ENCODE data around the gene SCGB3A1. TPM values are rescaled to one million over a fixed set of nuclear protein-coding genes. Genes with fewer than 3 reads are reported as not detected.

SCGB3A1 gene
- total and polyA plus RNA-seq, 9 of the 15 experiments (the other 6 are each of a cell fraction or from before 2014, with no cell fraction given): 0.33 TPM; not detected in 8

DNA sequence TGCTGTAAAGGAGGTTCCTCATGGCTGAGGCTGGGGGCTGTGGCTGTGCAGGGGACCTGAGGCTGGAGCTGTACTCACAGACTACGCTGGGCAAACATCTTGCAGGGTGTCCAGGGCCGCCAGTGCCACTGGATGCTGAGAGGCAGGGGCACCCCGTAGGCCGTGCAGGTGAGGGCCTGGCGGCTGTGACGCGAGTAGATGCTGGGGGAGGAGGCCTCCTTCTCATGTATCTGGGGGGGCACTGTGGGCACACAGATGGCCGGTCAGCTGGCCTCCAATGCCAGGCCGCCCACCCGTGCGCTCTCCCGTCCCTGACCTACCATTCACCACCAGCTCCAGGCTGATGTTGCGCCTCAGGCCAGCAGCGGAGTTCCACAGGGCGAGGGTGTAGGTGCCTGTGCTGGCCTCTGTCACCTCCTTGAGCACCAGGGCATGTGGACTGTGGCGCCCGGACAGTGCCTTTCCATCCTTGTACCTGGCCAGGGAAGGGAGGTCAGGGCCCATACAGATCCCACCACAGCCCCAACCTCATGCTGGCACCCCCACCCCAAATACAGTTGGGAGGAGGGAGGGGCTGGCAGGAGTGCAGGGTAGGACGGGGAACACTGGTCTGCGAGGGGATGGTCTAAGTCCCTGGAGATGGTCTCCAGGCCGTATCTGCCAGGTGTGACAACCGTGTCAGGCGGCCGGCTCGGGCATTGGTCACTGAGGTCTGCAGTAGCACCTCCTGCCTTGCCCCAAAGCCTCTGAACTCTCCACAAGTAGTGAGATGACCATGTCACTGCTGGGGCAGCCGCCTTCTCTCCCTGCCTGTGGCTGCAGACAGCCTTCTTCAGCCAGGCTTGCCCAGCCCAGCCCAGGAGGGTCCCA lies 34.7 kb upstream of the SCGB3A1 start (continued):
- TF ChIP-seq, protein P1, sequence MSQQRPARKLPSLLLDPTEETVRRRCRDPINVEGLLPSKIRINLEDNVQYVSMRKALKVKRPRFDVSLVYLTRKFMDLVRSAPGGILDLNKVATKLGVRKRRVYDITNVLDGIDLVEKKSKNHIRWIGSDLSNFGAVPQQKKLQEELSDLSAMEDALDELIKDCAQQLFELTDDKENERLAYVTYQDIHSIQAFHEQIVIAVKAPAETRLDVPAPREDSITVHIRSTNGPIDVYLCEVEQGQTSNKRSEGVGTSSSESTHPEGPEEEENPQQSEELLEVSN (IDR thresholded peaks at IDR 0.05; ENCODE audit: borderline replicate concordance in 1 of 2, extremely low read depth in 1 of 2, insufficient read depth in 1 of 2, insufficient read length in 1 of 2, low read depth in 1 of 2, low read length in 1 of 2, poor library complexity in 1 of 2, severe bottlenecking in 1 of 2): no peak
- TF ChIP-seq ARHGAP35 (IDR thresholded peaks at IDR 0.05; ENCODE audit: partially characterized antibody): no peak
- TF ChIP-seq CHD2 (IDR thresholded peaks at IDR 0.05; ENCODE audit: low read depth, low read length): no peak
- TF ChIP-seq HCFC1 (IDR thresholded peaks at IDR 0.05; ENCODE audit: low read depth, low read length): no peak
- no peak for TF ChIP-seq MAFF (IDR thresholded peaks at IDR 0.05; ENCODE audit: low read length)

DNA sequence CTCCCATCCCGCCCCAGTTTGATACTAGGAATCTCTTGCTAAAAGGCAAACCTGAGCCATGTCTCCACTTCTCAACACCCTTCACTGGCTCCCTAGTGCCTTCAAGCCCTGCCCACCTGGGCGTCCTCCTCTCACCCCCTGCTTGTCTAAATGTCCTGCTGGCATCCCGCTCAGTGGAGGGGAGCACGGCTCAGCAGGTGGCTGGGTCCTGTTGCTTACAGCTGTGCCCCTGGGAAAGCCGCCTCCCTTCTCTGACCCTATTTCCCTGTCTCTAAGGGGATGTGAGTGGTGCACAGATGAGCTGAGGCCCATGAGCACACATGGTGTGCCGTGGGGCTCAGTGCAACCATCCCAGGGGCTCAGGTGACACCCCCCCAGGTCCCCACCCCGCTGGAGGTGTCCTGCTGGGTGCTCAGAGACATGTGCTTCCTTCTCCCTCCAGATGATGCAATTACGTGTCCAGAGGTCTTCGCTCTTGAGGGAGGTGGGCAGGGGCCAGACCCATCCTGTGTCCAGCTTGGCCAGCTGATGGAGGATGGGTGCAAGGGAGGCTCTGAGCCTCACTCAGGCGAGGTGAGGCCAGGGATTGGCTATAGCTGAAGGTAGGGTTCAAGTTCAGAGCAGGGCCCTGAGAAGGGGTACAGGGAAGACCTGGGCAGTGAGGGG lies 34.0 kb upstream of the SCGB3A1 start:
- WGBS (ENCODE audit: insufficient coverage, low coverage, missing lambda C conversion rate): 27% methylated on average over 7 of the region's 10 CpGs
- Histone ChIP-seq H3K9ac (ENCODE audit: insufficient read depth in 1 of 2, low read depth in 2 of 2, low read length in 2 of 2) (no peak overlapping the region), H3K9me1 (ENCODE audit: control insufficient read depth, insufficient read depth, low read length) (no peaks in the 10 kb centered on the region), H3K9me3 (replicated peaks; ENCODE audit: control insufficient read depth, insufficient read depth, low read depth, low read length) (no peaks in the 10 kb centered on the region), H3K4me3 (no peak overlapping the region), H4K20me1 (replicated peaks; ENCODE audit: control insufficient read depth, insufficient read depth, low read length) (peaks cover 6% of the 10 kb centered on the region), H3K27me3 (ENCODE audit: control insufficient read depth in 2 of 2, insufficient read depth in 2 of 2, low read length in 2 of 2) (peaks cover 14 to 67% of the 10 kb centered on the region in 2 experiments), H3K36me3 (ENCODE audit: control insufficient read depth, insufficient read depth, low read length) (no peaks in the 10 kb centered on the region), H2AFZ (ENCODE audit: low read depth, low read length) (no peak overlapping the region), H3K27ac (ENCODE audit: extremely low read depth, low read depth, low read length) (no peak overlapping the region), H3K4me2 (ENCODE audit: insufficient read depth, low read length) (no peak overlapping the region), H3K79me2 (ENCODE audit: control insufficient read depth, insufficient read depth, low read length) (no peaks in the 10 kb centered on the region), H3K4me1 (replicated peaks in 1 of 2; ENCODE audit: control insufficient read depth in 2 of 2, insufficient read depth in 2 of 2, low read length in 2 of 2) (peaks cover 0 to 52% of the 10 kb centered on the region in 2 experiments; a peak in 2 of 5 replicates)
- no peak for FAIRE-seq
- no peak for DNase-seq (ENCODE audit: extremely low read depth in 1 of 4, low spot score in 3 of 4)
- CTCF ChIA-PET (ENCODE audit: low intra/inter-chr PET ratio): no interaction called here
- no peak for TF ChIP-seq KLF13 (tag; IDR thresholded peaks at IDR 0.05; ENCODE audit: borderline replicate concordance, low read depth)
- TF ChIP-seq CEBPG (CRISPR knock-in tag; IDR thresholded peaks at IDR 0.05): peak; percentile 65; the same call in 1 of the 2 replicates
- TF ChIP-seq CEBPG (tag; conservative IDR thresholded peaks at IDR 0.05 in 1 of 2, IDR thresholded peaks at IDR 0.05 in 1 of 2): no peak
- no peak for TF ChIP-seq GABPA (tag; conservative IDR thresholded peaks at IDR 0.05; ENCODE audit: low read depth)
- TF ChIP-seq, protein P2, sequence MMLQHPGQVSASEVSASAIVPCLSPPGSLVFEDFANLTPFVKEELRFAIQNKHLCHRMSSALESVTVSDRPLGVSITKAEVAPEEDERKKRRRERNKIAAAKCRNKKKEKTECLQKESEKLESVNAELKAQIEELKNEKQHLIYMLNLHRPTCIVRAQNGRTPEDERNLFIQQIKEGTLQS (IDR thresholded peaks at IDR 0.05): peak; percentile 46
- TF ChIP-seq, protein P2 (CRISPR knock-in tag; conservative IDR thresholded peaks at IDR 0.05): no peak
- in situ Hi-C loops (cut with MboI): no loop called here
- ATAC-seq: peak; percentile 7; the same call in 2 of the 3 replicates
- POLR2A ChIA-PET: interaction anchor here (0.5 to 0.6 kb wide), 2 partner anchors 15 to 1770 kb away, joined by 3 read pairs; no protein-coding TSS in a partner anchor
- BruUV-seq (replicated peaks): no TSS peak
- intact Hi-C loops (cut with micrococcal nuclease): no loop called here
